ENCODE data around the gene IER3. TPM values are rescaled to one million over a fixed set of nuclear protein-coding genes. Genes with fewer than 3 reads are reported as not detected.

IER3 gene
- total and polyA plus RNA-seq, 2 experiments from 2014 or later: 19.9 to 21.2 TPM

- H3K27ac ChIP-seq (ENCODE audit: low read depth): no peak overlapping the region
- H3K36me3 ChIP-seq (ENCODE audit: insufficient read depth): peaks cover 22% of the 10 kb centered on the region
Measured at GRCh38 chr6:30707281-30707850, 37.0 kb downstream of the IER3 start.

More at GRCh38 chr6:30707281-30707850, 37.0 kb downstream of the IER3 start:
- H3K9me3 Mint-ChIP-seq: no peaks in the 10 kb centered on the region; the same call in 1 of the 3 replicates
- Histone ChIP-seq H3K4me3 (no peak overlapping the region), H2AFZ (no peak overlapping the region), H3K9me2 (ENCODE audit: insufficient read depth) (no peaks in the 10 kb centered on the region), H3K27me3 (ENCODE audit: insufficient read depth) (no peaks in the 10 kb centered on the region), H3K4me2 (no peak overlapping the region), H3K4me1 (ENCODE audit: insufficient read depth) (no peaks in the 10 kb centered on the region), H4K20me1 (replicated peaks; ENCODE audit: insufficient read depth) (peaks cover 12% of the 10 kb centered on the region), H3K79me2 (replicated peaks; ENCODE audit: insufficient read depth) (no peaks in the 10 kb centered on the region), H3F3A (replicated peaks; ENCODE audit: low read depth) (0 out of 2 replicates have a peak, but pooled peaks cover 3% of the 10 kb centered on the region)
- DNase-seq (ENCODE audit: low spot score) (no peak), ATAC-seq (no peak)
- TF ChIP-seq ZNF462 (CRISPR knock-in tag; IDR thresholded peaks at IDR 0.05) (no peak), ETS1 (IDR thresholded peaks at IDR 0.05) (no peak), CTCF (conservative IDR thresholded peaks at IDR 0.05; ENCODE audit: low read depth in 2 of 2) (no peak), ZNF331 (CRISPR knock-in tag; IDR thresholded peaks at IDR 0.05; ENCODE audit: low read depth) (no peak), REST (IDR thresholded peaks at IDR 0.05; ENCODE audit: unreplicated experiment) (no peak), CREB1 (CRISPR knock-in tag; IDR thresholded peaks at IDR 0.05; ENCODE audit: low read depth) (no peak), EZH2phosphoT487 (IDR thresholded peaks at IDR 0.05; ENCODE audit: unreplicated experiment) (no peak), STAT1 (IDR thresholded peaks at IDR 0.05; ENCODE audit: unreplicated experiment) (no peak), ZNF114 (CRISPR knock-in tag; IDR thresholded peaks at IDR 0.05) (no peak), POLR2AphosphoS5 (IDR thresholded peaks at IDR 0.05; ENCODE audit: low read depth) (no peak), JUNB (IDR thresholded peaks at IDR 0.05; ENCODE audit: unreplicated experiment) (no peak), EZH2 (IDR thresholded peaks at IDR 0.05; ENCODE audit: low read depth, unreplicated experiment) (no peak)
- H3K27ac Mint-ChIP-seq: peak overlapping the region; percentile 32; the same call in 1 of the 2 replicates
- H3K4me3 Mint-ChIP-seq: no peak overlapping the region; the same call in 2 of the 3 replicates
- peaks cover 7% of the 10 kb centered on the region for H3K4me1 Mint-ChIP-seq
- peaks cover 8% of the 10 kb centered on the region for H3K27me3 Mint-ChIP-seq (ENCODE audit: insufficient read depth, low read depth, poor library complexity)
- H3K36me3 Mint-ChIP-seq (ENCODE audit: low read depth): peaks cover 83% of the 10 kb centered on the region
